ENCODE measurements around the gene LDLRAP1. TPM values are rescaled to one million over a fixed set of nuclear protein-coding genes. Genes with fewer than 3 reads are reported as not detected.

LDLRAP1 gene
- total and polyA plus RNA-seq, 2 of the 4 experiments (the other 2 are of a cell fraction): 4.5 to 14.4 TPM

DNA sequence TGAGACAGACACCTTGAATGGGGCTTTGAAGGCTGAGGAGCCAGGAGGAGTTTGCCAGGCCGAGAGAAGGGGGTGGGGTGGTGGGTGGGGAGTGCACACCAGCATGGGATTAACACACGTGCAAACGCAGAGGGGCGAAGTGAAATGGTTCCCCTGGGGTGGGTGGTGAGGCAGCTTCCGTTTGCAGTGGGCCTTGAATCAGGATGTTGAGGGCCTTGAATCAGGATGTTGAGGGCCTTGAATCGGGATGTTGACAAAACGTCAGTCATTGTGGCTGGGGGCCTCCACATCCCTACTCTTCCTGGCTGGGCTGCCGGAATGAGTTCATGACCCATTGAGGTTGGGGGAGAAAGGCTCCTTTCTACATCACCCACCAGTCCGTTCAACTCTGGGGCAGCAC, 16.6 kb downstream of the LDLRAP1 start:
- H3K27me3 ChIP-seq (ENCODE audit: control insufficient read depth, insufficient read depth, low read length): no peaks in the 10 kb centered on the region
- H3K4ac ChIP-seq (ENCODE audit: low read depth, low read length): no peak overlapping the region
- H2BK120ac ChIP-seq (ENCODE audit: low read depth, low read length): no peak overlapping the region
- no peak overlapping the region for H3K27ac ChIP-seq (ENCODE audit: insufficient read depth, low read length)
- no peak overlapping the region for H3K4me3 ChIP-seq (ENCODE audit: insufficient read depth, low read depth, low read length)
- dilution Hi-C loops (cut with HindIII; ENCODE audit: low sequenced_read_pairs, unreplicated experiment): no loop called here
- 67% methylated on average over 3 of the region's 9 CpGs; no CpG with 5 or more reads in 1 of the 2 experiments for WGBS, 2 experiments (ENCODE audit: extremely low coverage in 2 of 2, insufficient read length in 1 of 2)
- peaks cover 25% of the 10 kb centered on the region; the same call in 1 of the 2 replicates for H3K36me3 ChIP-seq (ENCODE audit: control insufficient read depth, insufficient read depth, low read length)
- CTCF ChIA-PET: no interaction called here
- H3K56ac ChIP-seq (ENCODE audit: extremely low read depth, insufficient read depth, low read length): no peak overlapping the region
- BruUV-seq (replicated peaks): no TSS peak
- H3K4me1 ChIP-seq (ENCODE audit: control insufficient read depth, insufficient read depth, low read length): peaks cover 9% of the 10 kb centered on the region
- POLR2A ChIA-PET (ENCODE audit: unreplicated experiment): no interaction called here
- no peak overlapping the region for H2BK15ac ChIP-seq (ENCODE audit: low read depth, low read length)
- no peak overlapping the region for H4K91ac ChIP-seq (ENCODE audit: insufficient read depth, low read depth, low read length)
- no peak overlapping the region for H2AK9ac ChIP-seq (replicated peaks; ENCODE audit: low read depth, low read length, poor library complexity)
- ATAC-seq (ENCODE audit: low read depth) (no peak), DNase-seq (no peak)
- H2BK20ac ChIP-seq (ENCODE audit: low read depth, low read length): no peak overlapping the region
- H2AK5ac ChIP-seq (ENCODE audit: low read depth, low read length): no peak overlapping the region
- H4K20me1 ChIP-seq (ENCODE audit: insufficient read depth, low read length): peaks cover 8% of the 10 kb centered on the region; the same call in 1 of the 2 replicates
- no peak overlapping the region for H4K8ac ChIP-seq (ENCODE audit: low read depth in 2 of 2, low read length in 2 of 2)
- H3K9me3 ChIP-seq (ENCODE audit: control insufficient read depth, insufficient read depth, low read length): no peaks in the 10 kb centered on the region
- no peak overlapping the region for H3K18ac ChIP-seq (ENCODE audit: low read depth, low read length)
- H2BK5ac ChIP-seq (ENCODE audit: low read depth, low read length, poor library complexity, severe bottlenecking): no peak overlapping the region
- H3K79me1 ChIP-seq (ENCODE audit: low read depth in 1 of 2, low read length in 2 of 2): peaks cover 4 to 16% of the 10 kb centered on the region in 2 experiments; a peak in 3 of 4 replicates
- peaks cover 16% of the 10 kb centered on the region; the same call in 1 of the 2 replicates for H3K9me1 ChIP-seq (ENCODE audit: insufficient read depth, low read length)
- intact Hi-C loops (cut with micrococcal nuclease): no loop called here
- no peak overlapping the region for H3K9ac ChIP-seq (ENCODE audit: low read depth, low read length)
- H3K4me2 ChIP-seq (ENCODE audit: low read depth, low read length): no peak overlapping the region
- no peak overlapping the region for H4K5ac ChIP-seq (ENCODE audit: low read depth, low read length)
- H3K14ac ChIP-seq (replicated peaks; ENCODE audit: low read depth, low read length): no peak overlapping the region
- no peak overlapping the region for H2AFZ ChIP-seq (replicated peaks; ENCODE audit: low read length, poor library complexity)
- in situ Hi-C loops (cut with MboI; ENCODE audit: low sequenced_read_pairs): no loop called here
- H3K23ac ChIP-seq (ENCODE audit: low read depth, low read length): no peak overlapping the region
- TF ChIP-seq SMC3 (IDR thresholded peaks at IDR 0.05; ENCODE audit: low read depth, low read length) (no peak), BHLHE40 (IDR thresholded peaks at IDR 0.05; ENCODE audit: low read depth, low read length) (no peak), MAZ (IDR thresholded peaks at IDR 0.05; ENCODE audit: borderline replicate concordance, low read depth, low read length) (no peak), ELK1 (IDR thresholded peaks at IDR 0.05; ENCODE audit: borderline replicate concordance, low read depth, low read length) (no peak), NFE2L2 (IDR thresholded peaks at IDR 0.05; ENCODE audit: low read depth, low read length) (no peak), CHD1 (IDR thresholded peaks at IDR 0.05; ENCODE audit: low read depth, low read length) (no peak), MXI1 (IDR thresholded peaks at IDR 0.05; ENCODE audit: borderline replicate concordance, low read depth, low read length) (no peak), RAD21 (IDR thresholded peaks at IDR 0.05; ENCODE audit: low read length) (no peak), POLR2A (IDR thresholded peaks at IDR 0.05; ENCODE audit: low read depth, low read length) (no peak), RCOR1 (IDR thresholded peaks at IDR 0.05; ENCODE audit: insufficient replicate concordance, low read length) (no peak), MAFK (IDR thresholded peaks at IDR 0.05; ENCODE audit: low read depth, low read length) (no peak), RFX5 (IDR thresholded peaks at IDR 0.05; ENCODE audit: low read depth, low read length) (no peak), FOS (IDR thresholded peaks at IDR 0.05; ENCODE audit: low read depth, low read length) (no peak)
- TF ChIP-seq, protein P1, sequence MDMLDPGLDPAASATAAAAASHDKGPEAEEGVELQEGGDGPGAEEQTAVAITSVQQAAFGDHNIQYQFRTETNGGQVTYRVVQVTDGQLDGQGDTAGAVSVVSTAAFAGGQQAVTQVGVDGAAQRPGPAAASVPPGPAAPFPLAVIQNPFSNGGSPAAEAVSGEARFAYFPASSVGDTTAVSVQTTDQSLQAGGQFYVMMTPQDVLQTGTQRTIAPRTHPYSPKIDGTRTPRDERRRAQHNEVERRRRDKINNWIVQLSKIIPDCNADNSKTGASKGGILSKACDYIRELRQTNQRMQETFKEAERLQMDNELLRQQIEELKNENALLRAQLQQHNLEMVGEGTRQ (IDR thresholded peaks at IDR 0.05; ENCODE audit: low read depth, low read length): no peak
